Lower lobe of right lung (tissue), 2 donors: ENCODE data around the gene DCLRE1B. TPM values are rescaled to one million over a fixed set of nuclear protein-coding genes. Genes with fewer than 3 reads are reported as not detected.
"Not testable (repeated sequence)": the region's sequence is repeated elsewhere in the genome, so short reads cannot be mapped to it uniquely, and the experiment has no call there.

ENCODE experiments used
- ATAC-seq, 2 donors: fragments of 200-7000 bp; cut with Tn5 transposase; one replicate each; pipeline ENCODE4 v1.9.1; 2020 to 2022; ENCODE audit warnings: mild to moderate bottlenecking in 2 of 2, moderate library complexity in 2 of 2
- DNase-seq: peaks from one replicate; pipeline ENCODE4 v3.0.0-alpha.2; 2020
- H3K27ac ChIP-seq: fragments of 200-600 bp; one replicate; pipeline ENCODE4 v1.8.0; 2022
- H3K27me3 ChIP-seq: fragments of 200-600 bp; one replicate; pipeline ENCODE4 v1.8.0; 2022; ENCODE audit warnings: low read depth
- H3K36me3 ChIP-seq: fragments of 200-600 bp; one replicate; pipeline ENCODE4 v1.8.0; 2022; ENCODE audit warnings: mild to moderate bottlenecking
- H3K4me1 ChIP-seq: fragments of 200-600 bp; one replicate; pipeline ENCODE4 v1.8.0; 2022
- H3K4me3 ChIP-seq: fragments of 200-600 bp; one replicate; pipeline ENCODE4 v1.8.0; 2022; ENCODE audit warnings: mild to moderate bottlenecking
- H3K9me3 ChIP-seq: fragments of 200-600 bp; one replicate; pipeline ENCODE4 v1.8.0; 2022
- CTCF ChIP-seq: fragments of 200-600 bp; IDR thresholded peaks from one replicate; pipeline ENCODE4 v1.8.0; 2022; ENCODE audit warnings: antibody characterized with exemption, mild to moderate bottlenecking
- intact Hi-C: fragments of 100-400 bp; cut with DNase I; formaldehyde crosslinking; loops from one replicate; pipeline ENCODE4 v1.11.0; 2022
- total RNA-seq: library from RNA; stranded (reverse); fragmentation: NEBNext Ultra II Directional; extraction: Animal tissue kit (Norgen Biotek cat#: 25700); gene quantifications from one replicate; pipeline ENCODE4 v1.2.1, GENCODE V29; 2021
- donor health status: DM: no; HTN: yes; CAD: no; lungs with severe emphysema.

The DCLRE1B gene
- total RNA-seq, 1 donor from 2014 or later: 8.3 TPM

GRCh38 chr1:113946112-113946511 is 41.0 kb downstream of the DCLRE1B start:
- no peak overlapping the region for H3K4me3 ChIP-seq
- DNase-seq (no peak), ATAC-seq (no peak)
- no peaks in the 10 kb centered on the region for H3K27me3 ChIP-seq
- no peaks in the 10 kb centered on the region for H3K9me3 ChIP-seq
- intact Hi-C loops: no loop called here
- H3K36me3 ChIP-seq: peaks cover 13% of the 10 kb centered on the region
- TF ChIP-seq CTCF: no peak
- H3K4me1 ChIP-seq: peaks cover 58% of the 10 kb centered on the region
- H3K27ac ChIP-seq: no peak overlapping the region

- no peaks in the 10 kb centered on the region for H3K27me3 ChIP-seq
- DNase-seq (no peak), ATAC-seq (peak in 1 of 2 donors; percentile 27)
- peak overlapping the region; percentile 48 for H3K27ac ChIP-seq
- intact Hi-C loops: no loop called here
- peaks cover 5% of the 10 kb centered on the region for H3K36me3 ChIP-seq
- TF ChIP-seq CTCF: no peak
- H3K9me3 ChIP-seq: no peaks in the 10 kb centered on the region
- H3K4me3 ChIP-seq: no peak overlapping the region
- peaks cover 58% of the 10 kb centered on the region for H3K4me1 ChIP-seq
Measured at GRCh38 chr1:113946678-113947387, 41.7 kb downstream of the DCLRE1B start.

- peak overlapping the region; percentile 48 for H3K27ac ChIP-seq
- H3K27me3 ChIP-seq: no peaks in the 10 kb centered on the region
- H3K36me3 ChIP-seq: no peaks in the 10 kb centered on the region
- ATAC-seq (peak in 1 of 2 donors; percentile 23), DNase-seq (no peak)
- TF ChIP-seq CTCF: no peak
- intact Hi-C loops: no loop called here
- no peaks in the 10 kb centered on the region for H3K9me3 ChIP-seq
- H3K4me3 ChIP-seq: no peak overlapping the region
- peaks cover 53% of the 10 kb centered on the region for H3K4me1 ChIP-seq
Measured at GRCh38 chr1:113947388-113948107, 42.4 kb downstream of the DCLRE1B start.

GRCh38 chr1:113948151-113948550 is 43.0 kb downstream of the DCLRE1B start:
- DNase-seq: not testable (repeated sequence)
- ATAC-seq: peak; percentile 34 to 61

GRCh38 chr1:113949007-113949406 is 43.9 kb downstream of the DCLRE1B start:
- Histone ChIP-seq H3K36me3 (peaks cover 7% of the 10 kb centered on the region), H3K27ac (no peak overlapping the region), H3K27me3 (no peaks in the 10 kb centered on the region), H3K9me3 (no peaks in the 10 kb centered on the region), H3K4me3 (no peak overlapping the region), H3K4me1 (peaks cover 50% of the 10 kb centered on the region)
- intact Hi-C loops: no loop called here
- DNase-seq (no peak), ATAC-seq (no peak)
- peak; percentile 25 for TF ChIP-seq CTCF

More at GRCh38 chr1:113948151-113948550, 43.0 kb downstream of the DCLRE1B start:
- H3K4me1 ChIP-seq: peaks cover 50% of the 10 kb centered on the region
- H3K27me3 ChIP-seq, intact Hi-C loops, H3K36me3 ChIP-seq, H3K9me3 ChIP-seq, H3K4me3 ChIP-seq: not testable (repeated sequence)
- peak overlapping the region; percentile 48 for H3K27ac ChIP-seq

- no peak overlapping the region for H3K27ac ChIP-seq
- H3K36me3 ChIP-seq: peaks cover 26% of the 10 kb centered on the region
- H3K4me1 ChIP-seq: peaks cover 48% of the 10 kb centered on the region
- H3K27me3 ChIP-seq: no peaks in the 10 kb centered on the region
- intact Hi-C loops: no loop called here
- no peak overlapping the region for H3K4me3 ChIP-seq
- TF ChIP-seq CTCF: no peak
- no peaks in the 10 kb centered on the region for H3K9me3 ChIP-seq
- DNase-seq (no peak), ATAC-seq (no peak)
Measured at GRCh38 chr1:113950908-113951307, 45.8 kb downstream of the DCLRE1B start.
